GM10266 (cell line): ENCODE results near the gene RYR2.

Source experiments
- DNase-seq: peaks from one replicate; pipeline ENCODE4 v3.0.0; 2012; ENCODE audit errors: extremely low spot score
- CTCF ChIP-seq: IDR thresholded peaks from 2 replicates; pipeline ENCODE4 v1.5.1; 2012; ENCODE audit warnings: mild to moderate bottlenecking, low read depth; ENCODE audit not compliant: control insufficient read depth, insufficient read depth; ENCODE audit errors: missing control alignments

Gene RYR2

DNA sequence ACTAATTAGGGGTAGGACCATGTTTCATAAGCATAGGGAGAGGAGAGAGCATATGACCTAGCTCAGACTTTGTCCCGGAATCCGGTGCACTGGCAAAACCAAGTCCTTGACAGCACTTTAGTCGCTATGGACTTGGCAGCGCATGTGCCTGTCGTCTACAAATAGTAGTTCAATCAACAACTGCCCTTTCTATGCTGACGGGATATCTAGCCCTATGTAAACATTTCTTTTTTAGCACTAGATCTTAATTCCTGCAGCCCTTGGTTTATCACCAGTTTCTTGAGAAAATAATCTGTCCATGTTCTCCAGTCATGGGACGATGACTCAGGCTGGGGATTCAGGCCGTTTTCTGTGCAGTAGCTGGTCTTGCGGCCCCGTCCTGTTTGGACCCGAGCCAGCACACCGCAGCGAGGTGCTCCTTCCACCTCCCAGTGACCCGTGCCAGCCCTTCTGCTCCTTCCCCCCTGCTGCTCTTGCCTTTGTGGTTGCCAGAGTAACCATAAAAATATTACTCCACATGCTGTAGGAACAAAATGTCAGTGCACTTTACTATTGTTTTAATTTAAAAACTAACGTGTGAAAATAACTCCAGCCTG is 29.1 kb upstream of the RYR2 start:
- no peak for DNase-seq
- no peak for TF ChIP-seq CTCF

GRCh38 chr1:237013608-237014007 is 28.4 kb upstream of the RYR2 start:
- TF ChIP-seq CTCF = no peak
- DNase-seq = no peak

- TF ChIP-seq CTCF = no peak
- DNase-seq = no peak
Measured at GRCh38 chr1:237016626-237017025, 25.4 kb upstream of the RYR2 start.

- no peak for TF ChIP-seq CTCF
- no peak for DNase-seq
Measured at GRCh38 chr1:237018896-237019295, 23.1 kb upstream of the RYR2 start.

DNA sequence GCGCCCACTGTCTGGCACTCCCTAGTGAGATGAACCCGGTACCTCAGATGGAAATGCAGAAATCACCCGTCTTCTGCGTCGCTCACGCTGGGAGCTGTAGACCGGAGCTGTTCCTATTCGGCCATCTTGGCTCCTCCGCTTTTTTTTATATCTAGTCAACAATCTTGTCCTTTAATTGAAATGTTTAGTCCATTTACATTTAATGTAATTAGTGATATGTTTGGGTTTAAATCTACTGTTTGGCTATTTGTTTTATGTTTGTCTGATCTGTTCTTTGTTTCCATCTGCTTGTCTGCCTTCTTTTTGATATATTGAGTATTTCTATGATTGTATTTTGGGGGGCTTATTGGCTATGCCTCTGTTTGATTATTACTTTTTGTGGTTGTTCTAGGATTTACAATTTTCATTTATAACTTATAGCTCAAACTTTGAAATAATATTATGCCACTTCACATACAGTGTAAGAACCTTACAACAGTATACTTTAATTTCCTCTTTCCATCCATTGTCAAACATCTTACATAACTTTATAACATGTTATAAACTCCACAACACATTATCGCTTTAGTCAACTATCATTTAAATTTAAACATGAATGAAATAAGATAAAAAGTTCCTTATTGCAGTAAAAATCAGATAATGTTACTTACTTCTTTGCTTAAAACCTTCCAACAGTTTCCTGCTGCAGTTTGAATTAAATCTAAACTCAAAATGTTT is 16.5 kb upstream of the RYR2 start:
- no peak for DNase-seq
- TF ChIP-seq CTCF = no peak

GRCh38 chr1:237029240-237029639 is 12.7 kb upstream of the RYR2 start:
- no peak for DNase-seq
- no peak for TF ChIP-seq CTCF

GRCh38 chr1:237029850-237030535 is 12.0 kb upstream of the RYR2 start:
- no peak for TF ChIP-seq CTCF
- no peak for DNase-seq
